Gastroesophageal sphincter (tissue), 3 donors: ENCODE measurements around the gene BCL2L11.

ENCODE experiments used
- CTCF ChIP-seq, 4 experiments: fragments of 200-600 bp in 2 of 4; fragments of 450-650 bp in 2 of 4; sonication (generic) in 1 of 4; IDR thresholded peaks; one replicate each; pipeline ENCODE4 v1.5.1; 2017 to 2019; ENCODE audit warnings: antibody characterized with exemption in 4 of 4, mild to moderate bottlenecking in 2 of 4, moderate library complexity in 2 of 4
- POLR2A ChIP-seq, 2 donors: fragments of 450-650 bp; IDR thresholded peaks; one replicate each; pipeline ENCODE4 v1.6.1; 2017; ENCODE audit warnings: antibody characterized with exemption in 2 of 2, mild to moderate bottlenecking in 2 of 2, moderate library complexity in 1 of 2
- POLR2AphosphoS5 ChIP-seq: sonication (generic); formaldehyde crosslinking; IDR thresholded peaks from one replicate; pipeline ENCODE4 v1.6.1; 2017; ENCODE audit warnings: antibody characterized with exemption

DNA sequence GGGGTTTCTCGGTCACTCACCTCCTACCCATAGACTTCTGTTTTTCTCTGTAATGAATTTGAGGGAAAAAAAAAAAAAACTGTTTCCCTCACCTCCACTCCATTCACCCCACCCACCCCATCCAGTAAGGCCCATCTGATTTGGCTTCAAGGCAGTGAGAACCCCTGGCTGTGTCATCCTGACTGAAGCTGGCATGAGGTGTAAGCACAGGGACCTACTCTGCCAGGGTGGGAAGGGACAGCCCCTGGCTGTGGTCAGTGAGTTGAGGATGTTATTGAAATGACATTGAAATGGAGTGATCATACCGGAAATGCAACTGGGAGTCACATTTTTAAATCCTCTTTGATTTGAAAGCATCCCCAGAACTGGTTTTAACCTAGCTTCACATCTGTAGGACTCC, 19.1 kb upstream of the BCL2L11 start:
- no peak for TF ChIP-seq POLR2A (IDR thresholded peaks at IDR 0.05)
- TF ChIP-seq CTCF (IDR thresholded peaks at IDR 0.05), result no peak
- TF ChIP-seq POLR2AphosphoS5, result no peak
